WERI-Rb-1 (cell line): Measurements from ENCODE around the gene CEP85L.

Experiments
- DNase-seq: peaks from one replicate; pipeline ENCODE4 v3.0.0-alpha.2; 2020
- H3K27ac ChIP-seq: fragments of 250-450 bp; sonication (Bioruptor Pico); 2 replicates; pipeline ENCODE4 v1.5.1; 2020; ENCODE audit warnings: mild to moderate bottlenecking, moderate library complexity
- H3K27me3 ChIP-seq: fragments of 250-450 bp; sonication (Bioruptor Pico); 2 replicates; pipeline ENCODE4 v1.5.1; 2021; ENCODE audit warnings: mild to moderate bottlenecking, low read depth, moderate library complexity; ENCODE audit not compliant: insufficient read depth, severe bottlenecking
- H3K36me3 ChIP-seq: fragments of 250-450 bp; sonication (Bioruptor Pico); 2 replicates; pipeline ENCODE4 v1.5.1; 2020; ENCODE audit warnings: mild to moderate bottlenecking, moderate library complexity
- H3K4me3 ChIP-seq: 2 replicates; pipeline ENCODE4 v1.5.1; 2011; ENCODE audit warnings: low read depth, mild to moderate bottlenecking, control low read depth, low read length
- H3K9me3 ChIP-seq: fragments of 250-450 bp; sonication (Bioruptor Pico); 2 replicates; pipeline ENCODE4 v1.5.1; 2021; ENCODE audit warnings: mild to moderate bottlenecking, moderate library complexity; ENCODE audit not compliant: severe bottlenecking
- CTCF ChIP-seq: IDR thresholded peaks from 2 replicates; pipeline ENCODE4 v1.5.1; 2011; ENCODE audit warnings: low read depth, mild to moderate bottlenecking, control low read depth, inconsistent platforms, low read length

CEP85L gene

GRCh38 chr6:118544105-118544504 lies 107.3 kb downstream of the CEP85L start:
- TF ChIP-seq CTCF, result no peak
- Histone ChIP-seq H3K9me3 (no peaks in the 10 kb centered on the region), H3K36me3 (no peaks in the 10 kb centered on the region), H3K27me3 (no peaks in the 10 kb centered on the region), H3K27ac (no peak overlapping the region), H3K4me3 (no peak overlapping the region)
- no peak for DNase-seq

- Histone ChIP-seq H3K36me3 (no peaks in the 10 kb centered on the region), H3K27ac (no peak overlapping the region), H3K27me3 (no peaks in the 10 kb centered on the region), H3K4me3 (no peak overlapping the region), H3K9me3 (no peaks in the 10 kb centered on the region)
- no peak for DNase-seq
- TF ChIP-seq CTCF, result no peak
Observed at GRCh38 chr6:118542184-118542952, 109.0 kb downstream of the CEP85L start.

GRCh38 chr6:118537574-118537973 lies 113.8 kb downstream of the CEP85L start:
- Histone ChIP-seq H3K4me3 (no peak overlapping the region), H3K9me3 (no peaks in the 10 kb centered on the region), H3K27ac (no peak overlapping the region), H3K27me3 (no peaks in the 10 kb centered on the region), H3K36me3 (no peaks in the 10 kb centered on the region)
- TF ChIP-seq CTCF, result no peak
- no peak for DNase-seq

GRCh38 chr6:118536478-118536877 lies 114.9 kb downstream of the CEP85L start:
- H3K9me3 ChIP-seq, result no peaks in the 10 kb centered on the region
- no peaks in the 10 kb centered on the region for H3K36me3 ChIP-seq
- no peak for TF ChIP-seq CTCF
- H3K27me3 ChIP-seq, result no peaks in the 10 kb centered on the region
- no peak overlapping the region for H3K27ac ChIP-seq
- H3K4me3 ChIP-seq, result no peak overlapping the region
- no peak for DNase-seq

- H3K9me3 ChIP-seq, result no peaks in the 10 kb centered on the region
Observed at GRCh38 chr6:118535176-118535844, 116.1 kb downstream of the CEP85L start.

More at GRCh38 chr6:118535176-118535844, 116.1 kb downstream of the CEP85L start:
- no peak for TF ChIP-seq CTCF
- no peak overlapping the region for H3K4me3 ChIP-seq
- H3K27me3 ChIP-seq, result no peaks in the 10 kb centered on the region
- H3K36me3 ChIP-seq, result no peaks in the 10 kb centered on the region
- no peak overlapping the region for H3K27ac ChIP-seq
- DNase-seq, result no peak
